H1 (cell line): ENCODE measurements around the gene GALNT13.

Experiments used
- GTF2F1 ChIP-seq: IDR thresholded peaks from 2 replicates; pipeline ENCODE4 v1.6.1; 2012; ENCODE audit warnings: low read depth, low read length, improper control_type of control experiment, borderline replicate concordance
- HDAC2 ChIP-seq, 2 experiments: fragments of 300-600 bp in 1 of 2; sonication (generic) in 1 of 2; IDR thresholded peaks; 2 replicates each; pipeline ENCODE4 v1.6.1; 2011 to 2012; ENCODE audit warnings: low read depth in 2 of 2, low read length in 2 of 2, mild to moderate bottlenecking in 2 of 2, moderate library complexity in 2 of 2, borderline replicate concordance in 1 of 2, inconsistent platforms in 1 of 2
- JUN ChIP-seq: IDR thresholded peaks from 2 replicates; pipeline ENCODE4 v1.6.1; 2011; ENCODE audit warnings: low read depth, mild to moderate bottlenecking, improper control_type of control experiment, low read length
- KDM4A ChIP-seq: IDR thresholded peaks from one replicate; pipeline ENCODE4 v1.7.1; 2012; ENCODE audit warnings: low read depth, mild to moderate bottlenecking, moderate library complexity, low read length, inconsistent platforms; ENCODE audit not compliant: severe bottlenecking
- POLR2A ChIP-seq, 2 experiments: IDR thresholded peaks; 1 replicate in 1 of 2; 2 replicates in 1 of 2; pipeline ENCODE4 v1.6.1; 2011; ENCODE audit warnings: low read depth in 2 of 2, low read length in 2 of 2, mild to moderate bottlenecking in 2 of 2; ENCODE audit errors: control extremely low read depth in 1 of 2
- POLR2AphosphoS5 ChIP-seq: IDR thresholded peaks from 2 replicates; pipeline ENCODE4 v1.6.1; 2011; ENCODE audit warnings: low read depth, low read length
- SIN3A ChIP-seq, 2 experiments: IDR thresholded peaks in 1 of 2; conservative IDR thresholded peaks in 1 of 2; 2 replicates each; pipeline ENCODE4 v1.6.1; 2011 to 2012; ENCODE audit warnings: low read length in 2 of 2, improper control_type of control experiment in 1 of 2, low read depth in 1 of 2, mild to moderate bottlenecking in 1 of 2
- TBP ChIP-seq: IDR thresholded peaks from 2 replicates; pipeline ENCODE4 v1.6.1; 2011; ENCODE audit warnings: low read depth, low read length, improper control_type of control experiment
- TCF12 ChIP-seq: IDR thresholded peaks from 2 replicates; pipeline ENCODE4 v1.6.1; 2011; ENCODE audit warnings: low read depth, mild to moderate bottlenecking, low read length
- TEAD4 ChIP-seq: IDR thresholded peaks from 2 replicates; pipeline ENCODE4 v1.6.1; 2012; ENCODE audit warnings: low read depth, low read length, inconsistent platforms, mixed read lengths
- ZNF274 ChIP-seq: IDR thresholded peaks from 2 replicates; pipeline ENCODE4 v1.7.0; 2012; ENCODE audit warnings: low read length, borderline replicate concordance; ENCODE audit errors: extremely low read depth
- TF ChIP-seq, protein P1 (sequence below), 3 experiments: IDR thresholded peaks; 1 replicate in 2 of 3; 2 replicates in 1 of 3; pipeline versions ENCODE4 v1.5.1 to v1.6.1; 2011; ENCODE audit warnings: low read length in 3 of 3, mild to moderate bottlenecking in 3 of 3, inconsistent platforms in 2 of 3, low read depth in 1 of 3, moderate library complexity in 1 of 3; ENCODE audit not compliant: insufficient read depth in 1 of 3; ENCODE audit errors: control extremely low read depth in 1 of 3
- TF ChIP-seq, protein P2 (sequence below): IDR thresholded peaks from 2 replicates; pipeline ENCODE4 v1.6.1; 2011; ENCODE audit warnings: low read length, improper control_type of control experiment
- TF ChIP-seq, protein P3 (sequence below): IDR thresholded peaks from 2 replicates; pipeline ENCODE4 v1.6.1; 2012; ENCODE audit warnings: inconsistent platforms

DNA sequence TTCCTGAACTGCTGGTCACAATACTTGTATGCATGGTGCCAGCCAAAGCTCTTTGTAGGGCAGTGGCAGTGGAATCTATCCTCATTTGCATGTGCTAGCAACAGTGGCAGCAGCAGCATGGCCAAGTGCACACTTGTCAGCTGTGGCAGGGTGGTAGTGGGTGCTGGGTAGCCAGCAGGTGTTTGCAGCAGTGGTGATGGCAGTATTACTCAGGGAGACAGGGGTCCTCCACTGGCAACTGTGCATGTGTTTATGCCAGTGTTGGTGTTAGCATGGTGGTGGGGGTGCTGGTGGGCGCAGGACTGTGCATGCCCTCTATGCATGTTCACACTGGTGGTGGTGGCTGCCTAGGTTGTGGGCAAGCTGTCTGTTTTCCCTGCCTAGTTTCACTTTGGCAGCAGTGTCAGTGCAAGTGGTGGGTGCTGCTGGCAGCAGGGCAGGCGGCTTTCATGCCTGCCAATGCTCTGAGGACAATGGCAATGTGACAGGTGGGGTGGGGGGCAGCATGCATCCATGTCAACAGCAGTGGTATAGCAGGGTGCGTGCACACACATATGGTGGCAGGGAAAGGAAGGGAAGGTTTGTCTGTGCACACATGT, 41.2 kb downstream of the GALNT13 start:
- TF ChIP-seq TBP (no peak), POLR2AphosphoS5 (no peak), SIN3A (conservative IDR thresholded peaks at IDR 0.05 in 1 of 2, IDR thresholded peaks at IDR 0.05 in 1 of 2; ENCODE audit: low read depth in 1 of 2, low read length in 2 of 2) (no peak), TEAD4 (no peak), POLR2A (IDR thresholded peaks at IDR 0.05; ENCODE audit: control extremely low read depth in 1 of 2, low read depth in 2 of 2, low read length in 2 of 2) (no peak), HDAC2 (IDR thresholded peaks at IDR 0.05; ENCODE audit: borderline replicate concordance in 1 of 2, low read depth in 2 of 2, low read length in 2 of 2) (no peak), JUN (no peak), GTF2F1 (no peak), KDM4A (no peak), TCF12 (no peak), ZNF274 (no peak)
- TF ChIP-seq, protein P1, sequence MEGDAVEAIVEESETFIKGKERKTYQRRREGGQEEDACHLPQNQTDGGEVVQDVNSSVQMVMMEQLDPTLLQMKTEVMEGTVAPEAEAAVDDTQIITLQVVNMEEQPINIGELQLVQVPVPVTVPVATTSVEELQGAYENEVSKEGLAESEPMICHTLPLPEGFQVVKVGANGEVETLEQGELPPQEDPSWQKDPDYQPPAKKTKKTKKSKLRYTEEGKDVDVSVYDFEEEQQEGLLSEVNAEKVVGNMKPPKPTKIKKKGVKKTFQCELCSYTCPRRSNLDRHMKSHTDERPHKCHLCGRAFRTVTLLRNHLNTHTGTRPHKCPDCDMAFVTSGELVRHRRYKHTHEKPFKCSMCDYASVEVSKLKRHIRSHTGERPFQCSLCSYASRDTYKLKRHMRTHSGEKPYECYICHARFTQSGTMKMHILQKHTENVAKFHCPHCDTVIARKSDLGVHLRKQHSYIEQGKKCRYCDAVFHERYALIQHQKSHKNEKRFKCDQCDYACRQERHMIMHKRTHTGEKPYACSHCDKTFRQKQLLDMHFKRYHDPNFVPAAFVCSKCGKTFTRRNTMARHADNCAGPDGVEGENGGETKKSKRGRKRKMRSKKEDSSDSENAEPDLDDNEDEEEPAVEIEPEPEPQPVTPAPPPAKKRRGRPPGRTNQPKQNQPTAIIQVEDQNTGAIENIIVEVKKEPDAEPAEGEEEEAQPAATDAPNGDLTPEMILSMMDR (IDR thresholded peaks at IDR 0.05; ENCODE audit: control extremely low read depth in 1 of 3, insufficient read depth in 1 of 3, low read depth in 1 of 3, low read length in 3 of 3): no peak
- TF ChIP-seq, protein P2, sequence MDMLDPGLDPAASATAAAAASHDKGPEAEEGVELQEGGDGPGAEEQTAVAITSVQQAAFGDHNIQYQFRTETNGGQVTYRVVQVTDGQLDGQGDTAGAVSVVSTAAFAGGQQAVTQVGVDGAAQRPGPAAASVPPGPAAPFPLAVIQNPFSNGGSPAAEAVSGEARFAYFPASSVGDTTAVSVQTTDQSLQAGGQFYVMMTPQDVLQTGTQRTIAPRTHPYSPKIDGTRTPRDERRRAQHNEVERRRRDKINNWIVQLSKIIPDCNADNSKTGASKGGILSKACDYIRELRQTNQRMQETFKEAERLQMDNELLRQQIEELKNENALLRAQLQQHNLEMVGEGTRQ: no peak
- TF ChIP-seq, protein P3, sequence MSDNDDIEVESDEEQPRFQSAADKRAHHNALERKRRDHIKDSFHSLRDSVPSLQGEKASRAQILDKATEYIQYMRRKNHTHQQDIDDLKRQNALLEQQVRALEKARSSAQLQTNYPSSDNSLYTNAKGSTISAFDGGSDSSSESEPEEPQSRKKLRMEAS: no peak
